GM23248 (cell line): ENCODE results near the gene PDE6D. TPM values are rescaled to one million over a fixed set of nuclear protein-coding genes. Genes with fewer than 3 reads are reported as not detected.

Experiments used
- DNase-seq: peaks from one replicate; pipeline ENCODE4 v3.0.0-alpha.2; 2015
- H2AFZ ChIP-seq: fragments of 200-600 bp; sonication (generic); 2 replicates; pipeline ENCODE4 v1.6.1; 2016; ENCODE audit warnings: antibody characterized with exemption
- H3F3A ChIP-seq: fragments of 200-600 bp; sonication (generic); 2 replicates; pipeline ENCODE4 v1.6.1; 2016; ENCODE audit warnings: mild to moderate bottlenecking, antibody characterized with exemption, mixed run types; ENCODE audit not compliant: insufficient read depth
- H3K27ac ChIP-seq: fragments of 200-600 bp; sonication (generic); 2 replicates; pipeline ENCODE4 v1.5.1; 2016; ENCODE audit warnings: mild to moderate bottlenecking
- H3K27me3 ChIP-seq: fragments of 200-600 bp; sonication (generic); replicated peaks from 2 replicates; pipeline ENCODE4 v1.6.1; 2016; ENCODE audit warnings: mild to moderate bottlenecking; ENCODE audit not compliant: insufficient read depth
- H3K36me3 ChIP-seq: fragments of 200-600 bp; sonication (generic); 2 replicates; pipeline ENCODE4 v1.6.1; 2016; ENCODE audit warnings: low read depth, mild to moderate bottlenecking
- H3K4me1 ChIP-seq: fragments of 200-600 bp; sonication (generic); 2 replicates; pipeline ENCODE4 v1.6.1; 2016; ENCODE audit warnings: mild to moderate bottlenecking; ENCODE audit not compliant: insufficient read depth
- H3K4me2 ChIP-seq: fragments of 200-600 bp; sonication (generic); one replicate; pipeline ENCODE4 v1.6.1; 2016; ENCODE audit warnings: mild to moderate bottlenecking; ENCODE audit not compliant: unreplicated experiment
- H3K4me3 ChIP-seq: fragments of 200-600 bp; sonication (generic); 2 replicates; pipeline ENCODE4 v1.5.1; 2016; ENCODE audit warnings: mild to moderate bottlenecking
- H3K79me2 ChIP-seq: fragments of 200-600 bp; sonication (generic); 2 replicates; pipeline ENCODE4 v1.6.1; 2016; ENCODE audit warnings: mild to moderate bottlenecking; ENCODE audit not compliant: insufficient read depth
- H3K9ac ChIP-seq: fragments of 200-600 bp; sonication (generic); 2 replicates; pipeline ENCODE4 v1.6.1; 2016; ENCODE audit warnings: mild to moderate bottlenecking
- H3K9me2 ChIP-seq: fragments of 200-600 bp; sonication (generic); 2 replicates; pipeline ENCODE4 v1.6.1; 2016; ENCODE audit warnings: mixed run types, mild to moderate bottlenecking, moderate library complexity; ENCODE audit not compliant: insufficient read depth
- H3K9me3 ChIP-seq: fragments of 200-600 bp; sonication (generic); one replicate; pipeline ENCODE4 v1.6.1; 2017; ENCODE audit warnings: low read depth
- H4K20me1 ChIP-seq: fragments of 200-600 bp; sonication (generic); 2 replicates; pipeline ENCODE4 v1.6.0; 2016; ENCODE audit not compliant: insufficient read depth
- EZH2 ChIP-seq: fragments of 200-600 bp; sonication (generic); IDR thresholded peaks from 2 replicates; pipeline ENCODE4 v1.6.1; 2018; ENCODE audit warnings: antibody characterized with exemption, mild to moderate bottlenecking; ENCODE audit not compliant: insufficient read depth, poor library complexity, severe bottlenecking
- EZH2phosphoT487 ChIP-seq: fragments of 200-600 bp; sonication (generic); IDR thresholded peaks from 2 replicates; pipeline ENCODE4 v1.6.1; 2018; ENCODE audit warnings: antibody characterized with exemption, moderate library complexity, mild to moderate bottlenecking, low read depth; ENCODE audit not compliant: insufficient read depth
- WGBS, 2 experiments: methylation state at CpG; one replicate each; pipeline ENCODE4 v1.1.6; 2015 to 2017; ENCODE audit warnings: low lambda C conversion rate in 2 of 2, low coverage in 1 of 2; ENCODE audit errors: missing lambda C conversion rate in 2 of 2; 5-methylcytosine and 5-hydroxymethylcytosine counted together
- in situ Hi-C: fragments of 300-500 bp; cut with MboI; formaldehyde crosslinking; loops from 2 replicates; pipeline ENCODE4 v1.15.0; 2020
- polyA plus RNA-seq: library from polyadenylated mRNA; unstranded; fragments of >200 nt; fragmentation: Nextera tagmentation; extraction: Ambion mirVana; gene quantifications from 2 replicates; pipeline ENCODE4 v1.2.1, GENCODE V29; 2016
- total RNA-seq: library from RNA; depleted of rRNA; stranded (reverse); fragments of >200 nt; shearing (Covaris generic); gene quantifications from 2 replicates; pipeline ENCODE4 v1.2.3, GENCODE V29; 2014

Gene PDE6D
- total and polyA plus RNA-seq, 2 experiments from 2014 or later: 29.5 to 36.3 TPM

GRCh38 chr2:231706731-231707624 lies 74.1 kb downstream of the PDE6D start:
- 2 to 4% methylated on average over 65 to 66 of the region's 66 CpGs for WGBS, 2 experiments
- Histone ChIP-seq H4K20me1 (no peaks in the 10 kb centered on the region), H3K4me1 (peaks cover 11% of the 10 kb centered on the region), H3K9me3 (no peaks in the 10 kb centered on the region), H2AFZ (peak overlapping the region; percentile 93), H3K27ac (peak overlapping the region; percentile 94), H3K4me2 (peak overlapping the region; percentile 77), H3K36me3 (no peaks in the 10 kb centered on the region), H3K79me2 (peaks cover 40% of the 10 kb centered on the region), H3F3A (peaks cover 8% of the 10 kb centered on the region; the same call in 1 of the 2 replicates), H3K9ac (peak overlapping the region; percentile 94), H3K4me3 (peak overlapping the region; percentile 77), H3K9me2 (no peaks in the 10 kb centered on the region), H3K27me3 (no peaks in the 10 kb centered on the region)
- no peak for TF ChIP-seq EZH2
- no peak for TF ChIP-seq EZH2phosphoT487
- in situ Hi-C loops: no loop called here
- peak; percentile 98 for DNase-seq

DNA sequence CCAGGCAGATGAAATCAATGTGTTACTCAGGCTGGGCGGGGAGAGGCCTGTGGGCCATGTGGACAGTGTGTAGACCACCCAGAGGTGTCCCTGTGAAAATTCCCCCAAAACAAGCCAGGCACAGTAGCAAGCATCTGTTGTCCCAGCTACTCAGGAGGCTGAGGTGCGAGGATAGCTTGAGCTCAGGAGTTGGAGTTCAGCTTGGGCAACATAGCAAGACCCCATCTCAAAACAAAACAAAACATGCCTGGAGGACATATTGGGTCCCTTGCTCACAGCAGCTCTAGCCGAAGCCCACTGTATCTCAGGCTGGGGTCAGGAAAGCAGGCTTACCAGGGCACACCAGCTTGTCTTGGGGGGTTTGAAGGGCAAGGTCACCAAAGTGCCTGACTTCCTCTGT lies 77.1 kb downstream of the PDE6D start:
- Histone ChIP-seq H4K20me1 (no peaks in the 10 kb centered on the region), H3K4me3 (no peak overlapping the region), H3K9me2 (no peaks in the 10 kb centered on the region), H3K27me3 (no peaks in the 10 kb centered on the region), H3K4me1 (peaks cover 6% of the 10 kb centered on the region), H3K27ac (no peak overlapping the region), H3K79me2 (peaks cover 12% of the 10 kb centered on the region), H3K9me3 (no peaks in the 10 kb centered on the region), H3K36me3 (no peaks in the 10 kb centered on the region), H3K4me2 (no peak overlapping the region), H3K9ac (no peak overlapping the region), H2AFZ (no peak overlapping the region), H3F3A (0 out of 2 replicates have a peak, but pooled peaks cover 5% of the 10 kb centered on the region)
- TF ChIP-seq EZH2phosphoT487 (no peak), EZH2 (no peak)
- no peak for DNase-seq
- 65 to 75% methylated on average over 3 of the region's 3 CpGs for WGBS, 2 experiments
- in situ Hi-C loops: no loop called here

- peak; percentile 65 for DNase-seq
- no peak overlapping the region for H3K27ac ChIP-seq
- H3K9me2 ChIP-seq: no peaks in the 10 kb centered on the region
- H3K4me1 ChIP-seq: peaks cover 10% of the 10 kb centered on the region
- H4K20me1 ChIP-seq: no peaks in the 10 kb centered on the region
- no peak overlapping the region for H2AFZ ChIP-seq
- TF ChIP-seq EZH2 (no peak), EZH2phosphoT487 (no peak)
- H3K4me2 ChIP-seq: no peak overlapping the region
- in situ Hi-C loops: no loop called here
- no peak overlapping the region for H3K4me3 ChIP-seq
- peaks cover 12% of the 10 kb centered on the region for H3F3A ChIP-seq
- 62 to 65% methylated on average over 22 of the region's 22 CpGs for WGBS, 2 experiments
- H3K9me3 ChIP-seq: no peaks in the 10 kb centered on the region
- H3K79me2 ChIP-seq: peaks cover 5% of the 10 kb centered on the region; the same call in 1 of the 2 replicates
- H3K27me3 ChIP-seq: no peaks in the 10 kb centered on the region
- H3K36me3 ChIP-seq: no peaks in the 10 kb centered on the region
- H3K9ac ChIP-seq: no peak overlapping the region
These were observed 79.4 kb downstream of the PDE6D start for GRCh38 chr2:231701456-231702373.

GRCh38 chr2:231699006-231699405 lies 82.1 kb downstream of the PDE6D start:
- TF ChIP-seq EZH2phosphoT487 (no peak), EZH2 (no peak)
- H3K9me3 ChIP-seq: no peaks in the 10 kb centered on the region
- no peaks in the 10 kb centered on the region for H3K36me3 ChIP-seq
- H3F3A ChIP-seq: peaks cover 25% of the 10 kb centered on the region
- no peak overlapping the region for H3K4me2 ChIP-seq
- no peak overlapping the region for H3K27ac ChIP-seq
- no peak overlapping the region for H3K4me3 ChIP-seq
- in situ Hi-C loops: no loop called here
- no peaks in the 10 kb centered on the region for H3K9me2 ChIP-seq
- no peak overlapping the region for H2AFZ ChIP-seq
- no peaks in the 10 kb centered on the region for H4K20me1 ChIP-seq
- peaks cover 25% of the 10 kb centered on the region for H3K4me1 ChIP-seq
- WGBS, 2 experiments: 59 to 64% methylated on average over 9 of the region's 9 CpGs
- DNase-seq: peak; percentile 50
- H3K9ac ChIP-seq: no peak overlapping the region
- no peaks in the 10 kb centered on the region for H3K79me2 ChIP-seq
- no peaks in the 10 kb centered on the region for H3K27me3 ChIP-seq
